Activated T-cell treated with anti-CD3 and anti-CD28 coated beads for 24 hours (primary cell): Measurements from ENCODE around the gene MICAL2.

Experiments
- DNase-seq: peaks from one replicate; pipeline ENCODE4 v3.0.0-alpha.2; 2020; ENCODE audit warnings: low read depth

MICAL2 gene

DNA sequence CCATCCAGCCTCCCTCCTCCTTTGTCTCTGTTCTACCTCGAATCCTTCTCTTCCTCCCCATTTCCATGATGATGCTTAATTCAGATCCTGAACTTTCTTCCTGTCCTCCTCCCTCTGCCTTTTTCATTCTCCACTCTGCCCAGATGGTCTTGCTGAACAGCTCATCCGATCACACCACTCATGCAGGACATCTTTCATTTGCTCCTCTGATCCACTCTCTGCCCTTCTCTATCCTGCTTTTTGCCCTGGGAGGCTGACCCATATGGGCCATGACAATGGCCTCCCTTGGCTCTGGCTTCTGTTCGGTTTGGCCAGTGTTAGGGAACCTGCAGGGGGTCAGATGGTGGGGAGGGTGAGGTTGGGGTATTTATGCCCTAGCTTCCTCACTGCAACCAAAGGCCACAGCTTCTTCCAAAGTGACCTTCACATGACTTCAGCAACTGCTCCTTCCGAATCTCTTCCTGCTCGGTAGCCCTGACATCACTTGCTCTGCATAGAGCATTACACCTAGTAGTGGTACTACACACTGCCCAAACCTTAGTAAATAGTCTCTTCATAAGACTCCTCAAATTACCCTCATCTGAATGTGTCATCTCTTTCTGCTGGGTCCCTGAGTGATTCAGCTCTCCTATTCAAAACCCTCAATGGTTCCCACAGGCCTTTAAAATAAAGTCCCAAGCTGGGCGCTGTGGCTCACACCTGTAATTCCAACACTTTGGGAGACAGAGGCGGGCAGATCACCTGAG, 32.7 kb upstream of the MICAL2 start:
- no peak for DNase-seq

DNA sequence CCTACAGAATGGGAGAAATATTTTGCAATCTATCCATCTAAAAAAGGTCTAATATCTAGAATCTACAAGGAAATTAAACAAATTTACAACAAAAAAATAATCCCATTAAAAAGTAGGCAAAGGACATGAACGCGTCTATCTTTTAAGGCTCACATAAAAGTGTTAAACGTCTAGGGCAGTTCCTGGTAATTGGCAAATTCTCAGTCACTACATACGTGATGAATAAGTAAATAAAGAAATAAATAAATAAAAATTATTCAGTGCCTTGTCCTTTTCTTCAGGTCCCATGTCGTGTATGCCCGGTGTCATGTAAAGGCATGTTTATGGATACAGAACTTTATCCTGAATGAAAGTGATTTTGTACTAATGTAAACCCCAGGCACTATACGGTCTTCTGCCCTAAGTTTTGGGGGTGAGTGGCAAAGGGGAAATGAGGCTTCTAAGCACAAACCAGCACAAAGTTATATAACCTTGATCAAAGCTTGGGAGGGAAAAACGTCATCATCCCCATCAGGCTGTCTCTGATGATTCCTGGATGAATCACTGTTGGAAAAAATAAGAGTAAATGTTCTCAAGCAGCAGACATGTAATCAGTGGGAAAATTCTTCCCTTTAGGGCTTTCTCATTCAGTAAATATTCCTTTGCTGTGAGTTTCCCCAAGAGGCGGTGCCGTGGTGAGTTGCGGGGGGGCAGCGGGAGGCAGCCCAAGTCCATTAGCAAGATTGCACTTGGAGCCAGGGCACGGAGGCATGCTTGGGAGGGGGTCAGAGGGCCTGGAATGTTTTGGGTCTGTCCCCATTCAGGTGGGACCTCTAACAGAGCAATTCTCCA, 30.4 kb upstream of the MICAL2 start:
- DNase-seq = no peak

DNA sequence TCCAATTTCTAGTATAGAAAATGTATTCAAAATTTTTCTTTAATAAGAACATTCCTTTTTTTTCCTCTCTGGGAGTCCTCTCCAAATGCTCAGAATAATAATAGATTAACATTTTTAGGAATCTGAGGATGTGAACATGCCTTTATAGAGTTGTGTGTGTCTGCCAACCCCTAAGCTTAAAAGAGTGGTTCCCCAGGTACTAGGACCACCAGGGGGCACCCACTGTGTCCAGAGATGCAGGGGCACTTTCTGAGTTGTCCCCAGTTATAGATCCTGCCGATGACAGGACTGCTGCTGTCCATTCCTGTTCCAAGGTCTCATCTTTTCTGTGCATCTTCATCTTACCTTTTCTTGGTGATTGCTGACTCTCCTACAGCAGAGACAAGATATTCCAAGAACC, 27.0 kb upstream of the MICAL2 start:
- no peak for DNase-seq

DNA sequence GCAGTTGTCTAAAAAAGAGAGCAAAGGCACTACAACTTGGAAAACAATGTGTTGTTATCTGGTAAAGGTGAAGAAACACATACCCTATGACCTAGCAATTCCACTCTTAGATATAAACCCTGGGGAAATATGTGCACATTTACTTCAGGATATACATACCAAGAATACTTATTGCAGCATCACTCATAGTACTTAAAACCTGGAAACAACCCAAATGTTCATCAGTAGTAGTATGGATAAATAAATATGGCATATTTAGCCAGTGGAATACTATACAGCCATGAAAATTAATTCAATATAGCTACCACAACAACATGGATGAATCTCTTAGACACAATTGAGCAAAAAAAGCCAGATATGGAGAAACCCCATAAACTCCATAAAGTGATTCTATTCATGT, 26.1 kb upstream of the MICAL2 start:
- no peak for DNase-seq

DNA sequence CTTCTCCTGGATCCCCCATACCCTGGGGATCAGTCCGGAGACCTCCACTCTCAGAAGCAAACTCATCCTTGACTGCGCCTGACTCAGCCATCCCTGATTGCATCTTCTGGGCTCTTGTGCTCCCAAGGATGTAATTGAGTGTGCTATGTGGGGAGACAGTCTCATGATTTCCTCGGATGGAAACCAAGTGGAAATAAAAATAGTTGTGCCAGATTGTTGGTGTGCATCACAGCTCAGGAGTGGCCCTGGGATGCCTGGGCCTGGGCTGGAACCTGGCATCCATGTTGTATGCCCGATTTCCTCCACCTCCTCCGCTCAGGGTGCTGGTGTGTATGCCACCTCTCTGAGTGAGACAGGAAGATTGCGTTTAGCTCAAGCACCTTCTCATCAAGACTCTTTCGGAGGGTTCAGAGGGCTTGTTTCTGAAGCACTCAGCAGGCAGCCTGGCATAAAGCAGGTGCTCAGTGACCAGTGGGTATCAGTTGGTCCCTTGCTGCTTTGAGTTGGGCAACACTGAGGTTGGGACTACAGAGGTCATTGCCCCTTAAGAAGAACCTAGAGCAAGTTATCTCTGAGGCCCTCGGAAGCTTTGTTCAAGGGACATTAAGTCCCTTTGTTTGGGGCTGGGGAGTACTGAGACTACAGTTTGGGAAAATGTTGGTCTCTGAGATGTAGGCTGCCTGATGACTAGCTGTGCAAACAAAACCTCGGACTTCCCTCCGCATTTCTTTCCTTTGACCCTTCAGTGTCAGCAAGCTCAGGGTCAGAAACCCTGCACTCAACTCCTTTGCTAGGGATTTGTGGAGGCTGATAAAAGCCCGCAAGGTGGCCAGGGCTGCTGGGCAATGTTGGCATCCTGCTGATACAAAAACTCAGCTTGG, 24.8 kb upstream of the MICAL2 start:
- no peak for DNase-seq

- DNase-seq = no peak
These were observed 23.9 kb upstream of the MICAL2 start for GRCh38 chr11:12086271-12087074.

DNA sequence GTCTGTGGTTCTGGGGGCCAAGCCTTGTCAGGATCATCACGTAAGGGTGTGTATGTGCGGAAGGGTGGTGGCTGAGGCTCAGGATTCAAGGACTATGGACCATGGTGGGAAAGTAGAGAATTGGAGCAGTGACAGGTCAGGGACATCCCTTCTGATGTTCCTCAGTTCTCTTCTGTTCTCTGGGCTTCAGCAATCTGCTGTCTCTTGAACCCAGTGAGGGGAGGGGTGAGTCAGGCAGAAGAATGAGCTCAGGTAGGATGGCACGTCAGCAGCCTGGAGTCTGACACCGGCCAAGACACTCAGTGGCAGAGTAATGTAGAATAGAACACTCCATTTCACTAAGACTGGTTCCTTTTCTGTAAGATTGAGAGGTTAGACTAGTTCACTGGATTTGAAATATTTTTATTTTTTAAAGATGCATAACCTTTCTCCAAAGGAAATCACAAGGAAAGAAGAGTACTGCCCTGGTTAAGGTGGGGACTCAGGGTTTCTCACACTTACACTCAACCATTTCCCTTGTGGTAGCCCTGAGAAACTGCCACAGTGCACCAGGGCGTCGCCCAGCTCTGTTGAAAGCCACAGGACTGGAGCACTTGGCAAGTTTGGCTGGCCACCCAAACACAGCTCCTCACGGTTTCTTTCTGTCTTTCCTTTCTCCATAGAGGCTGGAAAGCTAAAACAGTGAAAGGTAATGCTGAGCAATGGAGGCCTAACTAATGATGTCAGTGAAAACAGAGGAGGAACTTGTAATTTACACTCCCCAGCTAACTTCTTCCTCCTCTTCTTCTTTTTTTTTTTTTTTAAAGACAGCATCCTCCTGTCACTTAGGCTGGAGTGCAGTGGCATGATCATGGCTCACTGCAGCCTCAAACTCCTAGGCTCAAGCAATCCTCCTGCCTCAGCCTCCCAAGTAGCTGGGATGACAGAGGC, 23.1 kb upstream of the MICAL2 start:
- no peak for DNase-seq

DNA sequence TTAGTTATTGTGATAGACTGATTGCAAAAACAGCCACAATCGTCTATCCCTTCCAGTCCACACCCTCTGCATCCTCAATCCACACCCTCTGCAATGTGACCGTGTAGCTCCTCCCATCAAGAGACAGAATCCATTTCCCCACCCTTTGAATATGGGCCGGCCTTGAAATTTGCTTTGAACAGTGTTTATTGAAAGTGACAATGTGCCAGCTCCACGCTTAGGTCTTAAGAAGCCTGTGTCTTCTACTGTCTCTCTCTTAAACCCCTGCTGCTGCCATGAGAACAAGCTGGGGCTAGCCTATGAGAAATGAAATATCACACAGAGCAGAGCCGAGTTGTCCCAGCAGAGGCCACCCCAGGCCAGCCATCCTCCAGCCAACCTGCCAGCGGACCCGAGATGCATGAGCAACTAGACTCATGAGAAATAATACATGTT, 22.3 kb upstream of the MICAL2 start:
- DNase-seq = no peak

- no peak for DNase-seq
These were observed 21.9 kb upstream of the MICAL2 start for GRCh38 chr11:12088531-12088930.

DNA sequence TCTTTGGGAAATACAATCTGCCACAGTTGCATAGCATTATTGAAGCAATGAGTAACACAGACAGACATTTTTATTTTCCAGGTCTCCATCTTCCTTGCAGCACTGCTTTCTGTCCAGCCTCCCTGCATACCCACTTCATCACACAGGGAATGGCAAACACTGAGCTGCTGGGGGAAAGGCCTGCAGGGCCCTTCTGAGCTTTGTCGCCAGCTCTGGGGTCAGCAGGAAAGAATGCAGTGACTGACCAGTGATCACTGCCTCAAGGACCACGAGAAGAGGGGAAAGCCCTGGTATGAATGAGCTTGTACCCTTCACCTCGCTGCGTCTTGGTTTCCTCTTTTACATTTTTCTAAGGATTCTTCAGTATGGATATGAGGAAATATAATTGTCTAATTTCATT, 21.3 kb upstream of the MICAL2 start:
- DNase-seq = no peak

DNA sequence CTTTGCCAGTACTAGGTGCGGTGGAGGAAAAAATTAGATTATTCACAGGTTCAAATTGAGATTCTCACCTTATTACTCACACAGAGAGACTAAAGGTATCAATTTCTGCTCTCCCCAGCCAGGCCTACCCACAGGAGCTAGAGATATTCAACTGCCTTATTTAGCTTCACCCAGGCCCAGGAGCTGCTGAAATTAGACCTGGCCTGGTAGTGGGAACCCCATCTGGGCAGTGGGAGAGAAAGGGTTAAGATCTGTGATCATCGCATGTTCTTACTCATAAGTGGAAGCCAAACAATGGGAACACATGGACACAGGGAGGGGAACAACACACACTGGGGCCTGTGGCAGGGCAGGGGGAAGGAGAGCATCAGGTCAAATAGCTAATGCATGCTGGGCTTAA, 20.9 kb upstream of the MICAL2 start:
- DNase-seq = no peak

- no peak for DNase-seq
These were observed 20.3 kb upstream of the MICAL2 start for GRCh38 chr11:12090061-12090591.

DNA sequence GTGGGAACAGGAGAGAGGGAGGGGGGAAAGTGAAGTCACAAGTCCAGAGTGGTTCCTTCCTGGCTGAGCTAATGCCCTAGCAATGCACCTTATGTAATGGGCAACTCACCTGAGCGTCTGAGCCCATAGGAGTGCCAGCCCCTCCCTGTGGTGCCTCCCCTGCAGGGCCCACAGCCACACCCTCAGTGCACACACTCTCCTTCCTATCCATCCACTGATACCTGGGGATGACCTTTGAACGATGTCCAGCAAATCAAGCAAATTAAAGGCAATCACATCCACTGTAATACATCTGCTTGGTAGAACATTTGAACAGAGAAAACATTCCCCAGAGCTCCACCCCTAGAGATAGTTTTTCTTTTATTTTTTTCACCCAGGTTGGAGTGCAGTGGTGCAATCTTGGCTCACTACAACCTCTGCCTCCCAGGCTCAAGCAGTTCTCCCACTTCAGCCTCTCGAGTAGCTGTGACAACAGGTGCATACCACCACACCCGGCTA, 19.6 kb upstream of the MICAL2 start:
- no peak for DNase-seq

GRCh38 chr11:12091956-12092558, 18.3 kb upstream of the MICAL2 start:
- DNase-seq = no peak

DNA sequence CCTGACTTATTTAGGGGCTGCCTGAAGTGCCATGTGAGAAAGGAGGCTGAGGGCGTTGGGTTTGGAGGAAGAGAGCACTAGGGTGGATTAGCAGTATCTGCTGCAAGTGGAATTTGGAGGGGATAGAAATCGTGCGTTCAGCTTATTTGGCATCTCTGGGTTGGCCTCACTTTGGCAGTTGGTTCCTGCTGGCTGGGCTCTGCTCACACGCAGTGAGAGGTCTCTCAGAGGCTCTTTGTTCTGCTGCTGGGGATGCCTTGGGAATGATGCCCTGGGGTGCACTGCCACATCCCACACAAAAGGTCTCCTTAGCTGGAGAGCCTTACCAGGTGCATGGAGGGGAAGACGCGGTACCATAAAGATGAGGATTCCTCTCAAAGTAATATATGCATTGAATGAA, 17.7 kb upstream of the MICAL2 start:
- DNase-seq = no peak

- DNase-seq = no peak
These were observed 15.3 kb upstream of the MICAL2 start for GRCh38 chr11:12094872-12095800.

GRCh38 chr11:12097219-12097618, 13.2 kb upstream of the MICAL2 start:
- DNase-seq = no peak

DNA sequence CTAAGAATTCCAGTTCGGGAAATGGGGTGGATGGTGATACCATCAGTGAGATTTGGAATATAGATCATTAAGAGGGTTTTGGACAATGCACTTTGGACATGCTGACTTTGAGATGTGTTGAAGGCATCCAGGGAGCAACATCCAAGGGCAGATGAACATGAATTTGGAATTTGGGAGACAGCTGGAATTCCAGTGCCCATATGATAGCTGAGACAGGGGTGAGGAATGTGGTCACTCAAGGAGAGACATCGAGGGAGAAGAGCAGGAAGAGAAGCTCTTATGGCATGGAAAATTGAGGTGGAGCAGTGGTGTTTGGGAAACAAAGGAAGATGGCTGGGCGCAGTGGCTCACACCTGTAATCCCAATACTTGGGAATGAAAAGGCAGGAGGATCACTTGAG, 11.8 kb upstream of the MICAL2 start:
- DNase-seq = no peak
